ENCODE data around the gene SAMHD1. TPM values are rescaled to one million over a fixed set of nuclear protein-coding genes. Genes with fewer than 3 reads are reported as not detected.

Gene SAMHD1
- total RNA-seq, 1 experiment from 2014 or later: 63.0 TPM

GRCh38 chr20:36957875-36958667, 6.6 kb upstream of the SAMHD1 start:
- Histone ChIP-seq H3K36me3 (ENCODE audit: control insufficient read depth, insufficient read depth, low read length) (no peaks in the 10 kb centered on the region), H3K4me3 (ENCODE audit: low read depth, low read length) (no peak overlapping the region), H3K27me3 (replicated peaks; ENCODE audit: control insufficient read depth, insufficient read depth, low read length) (no peaks in the 10 kb centered on the region), H3K4me1 (peaks cover 7% of the 10 kb centered on the region), H3K9me3 (peaks cover 16% of the 10 kb centered on the region)
- Mint-ChIP-seq H3K4me3 (ENCODE audit: unreplicated experiment) (no peak overlapping the region), H3K27me3 (ENCODE audit: insufficient read depth, unreplicated experiment) (no peaks in the 10 kb centered on the region), H3K4me1 (ENCODE audit: low read depth, unreplicated experiment) (peaks cover 8% of the 10 kb centered on the region), H3K27ac (ENCODE audit: unreplicated experiment) (no peak overlapping the region), H3K36me3 (ENCODE audit: insufficient read depth, unreplicated experiment) (no peaks in the 10 kb centered on the region), H3K9me3 (ENCODE audit: unreplicated experiment) (peaks cover 23% of the 10 kb centered on the region)
- CTCF ChIA-PET: no interaction called here
- no peak for TF ChIP-seq CTCF (IDR thresholded peaks at IDR 0.05; ENCODE audit: insufficient read depth in 1 of 2, low read depth in 1 of 2, low read length in 1 of 2, severe bottlenecking in 1 of 2, unreplicated experiment in 1 of 2)
- DNase-seq: no peak
- POLR2A ChIA-PET: no interaction called here
- intact Hi-C loops (cut with micrococcal nuclease; ENCODE audit: unreplicated experiment): no loop called here
- no TSS peak for BruUV-seq (replicated peaks)

GRCh38 chr20:36956674-36957073, 5.2 kb upstream of the SAMHD1 start:
- Mint-ChIP-seq H3K27ac (ENCODE audit: unreplicated experiment) (no peak overlapping the region), H3K4me3 (ENCODE audit: unreplicated experiment) (no peak overlapping the region), H3K4me1 (ENCODE audit: low read depth, unreplicated experiment) (peaks cover 12% of the 10 kb centered on the region), H3K9me3 (ENCODE audit: unreplicated experiment) (peaks cover 23% of the 10 kb centered on the region), H3K36me3 (ENCODE audit: insufficient read depth, unreplicated experiment) (peaks cover 5% of the 10 kb centered on the region), H3K27me3 (ENCODE audit: insufficient read depth, unreplicated experiment) (no peaks in the 10 kb centered on the region)
- DNase-seq: no peak
- Histone ChIP-seq H3K27me3 (replicated peaks; ENCODE audit: control insufficient read depth, insufficient read depth, low read length) (no peaks in the 10 kb centered on the region), H3K36me3 (ENCODE audit: control insufficient read depth, insufficient read depth, low read length) (no peaks in the 10 kb centered on the region), H3K4me1 (peaks cover 10% of the 10 kb centered on the region), H3K9me3 (peaks cover 2% of the 10 kb centered on the region), H3K4me3 (ENCODE audit: low read depth, low read length) (no peak overlapping the region)
- no TSS peak for BruUV-seq (replicated peaks)
- ChIA-PET POLR2A (no interaction called here), CTCF (no interaction called here)
- intact Hi-C loops (cut with micrococcal nuclease; ENCODE audit: unreplicated experiment): no loop called here
- TF ChIP-seq CTCF (IDR thresholded peaks at IDR 0.05; ENCODE audit: insufficient read depth in 1 of 2, low read depth in 1 of 2, low read length in 1 of 2, severe bottlenecking in 1 of 2, unreplicated experiment in 1 of 2): no peak

GRCh38 chr20:36956016-36956415, 4.5 kb upstream of the SAMHD1 start:
- no peaks in the 10 kb centered on the region for H3K27me3 Mint-ChIP-seq (ENCODE audit: insufficient read depth, unreplicated experiment)
- Histone ChIP-seq H3K36me3 (ENCODE audit: control insufficient read depth, insufficient read depth, low read length) (no peaks in the 10 kb centered on the region), H3K4me3 (ENCODE audit: low read depth, low read length) (no peak overlapping the region), H3K9me3 (no peaks in the 10 kb centered on the region; the same call in 1 of the 2 replicates), H3K4me1 (peaks cover 10% of the 10 kb centered on the region), H3K27me3 (replicated peaks; ENCODE audit: control insufficient read depth, insufficient read depth, low read length) (no peaks in the 10 kb centered on the region)
- H3K4me3 Mint-ChIP-seq (ENCODE audit: unreplicated experiment): no peak overlapping the region
- H3K4me1 Mint-ChIP-seq (ENCODE audit: low read depth, unreplicated experiment): peaks cover 14% of the 10 kb centered on the region
- DNase-seq: no peak
- H3K36me3 Mint-ChIP-seq (ENCODE audit: insufficient read depth, unreplicated experiment): peaks cover 11% of the 10 kb centered on the region
- no peak overlapping the region for H3K27ac Mint-ChIP-seq (ENCODE audit: unreplicated experiment)
- H3K9me3 Mint-ChIP-seq (ENCODE audit: unreplicated experiment): peaks cover 21% of the 10 kb centered on the region
- ChIA-PET CTCF (no interaction called here), POLR2A (no interaction called here)
- intact Hi-C loops (cut with micrococcal nuclease; ENCODE audit: unreplicated experiment): no loop called here
- TF ChIP-seq CTCF (IDR thresholded peaks at IDR 0.05; ENCODE audit: insufficient read depth in 1 of 2, low read depth in 1 of 2, low read length in 1 of 2, severe bottlenecking in 1 of 2, unreplicated experiment in 1 of 2): no peak
- BruUV-seq (replicated peaks): no TSS peak

Data from Caco-2 (cell line).